ENCODE data around the gene KLHL28.

GRCh38 chr14:44898551-44898950 lies 63.2 kb downstream of the KLHL28 start:
- TF ChIP-seq POLR2A (IDR thresholded peaks at IDR 0.05) (no peak), POLR2AphosphoS5 (IDR thresholded peaks at IDR 0.05) (no peak)
